ENCODE measurements around the gene IKBKE. TPM values are rescaled to one million over a fixed set of nuclear protein-coding genes. Genes with fewer than 3 reads are reported as not detected.

IKBKE gene
- total RNA-seq, 1 donor from 2014 or later = 7.7 TPM

GRCh38 chr1:206517784-206518183 is 47.5 kb downstream of the IKBKE start:
- peaks cover 3% of the 10 kb centered on the region for H3K27me3 Mint-ChIP-seq (ENCODE audit: low read depth)
- no peaks in the 10 kb centered on the region for H3K9me3 Mint-ChIP-seq (ENCODE audit: low read depth)
- no peak for TF ChIP-seq CTCF (IDR thresholded peaks at IDR 0.05)
- peak; percentile 21 for DNase-seq (ENCODE audit: low spot score)
- H3K36me3 Mint-ChIP-seq (ENCODE audit: low read depth) = no peaks in the 10 kb centered on the region
- H3K4me1 Mint-ChIP-seq (ENCODE audit: low read depth) = peaks cover 22% of the 10 kb centered on the region
- H3K4me3 Mint-ChIP-seq (ENCODE audit: unreplicated experiment) = no peak overlapping the region
- no peak overlapping the region for H3K27ac Mint-ChIP-seq (ENCODE audit: unreplicated experiment)

- peak; percentile 72 for DNase-seq (ENCODE audit: low spot score)
- Mint-ChIP-seq H3K4me3 (ENCODE audit: unreplicated experiment) (no peak overlapping the region), H3K27me3 (ENCODE audit: low read depth) (peaks cover 3% of the 10 kb centered on the region), H3K27ac (ENCODE audit: unreplicated experiment) (no peak overlapping the region), H3K36me3 (ENCODE audit: low read depth) (no peaks in the 10 kb centered on the region), H3K4me1 (ENCODE audit: low read depth) (peaks cover 18% of the 10 kb centered on the region), H3K9me3 (ENCODE audit: low read depth) (no peaks in the 10 kb centered on the region)
- no peak for TF ChIP-seq CTCF (IDR thresholded peaks at IDR 0.05)
Observed at GRCh38 chr1:206518206-206518605, 47.9 kb downstream of the IKBKE start.

GRCh38 chr1:206518743-206519142 is 48.5 kb downstream of the IKBKE start:
- H3K36me3 Mint-ChIP-seq (ENCODE audit: low read depth) = no peaks in the 10 kb centered on the region
- DNase-seq (ENCODE audit: low spot score) = peak; percentile 50
- no peak overlapping the region for H3K27ac Mint-ChIP-seq (ENCODE audit: unreplicated experiment)
- H3K4me1 Mint-ChIP-seq (ENCODE audit: low read depth) = peaks cover 13% of the 10 kb centered on the region
- H3K27me3 Mint-ChIP-seq (ENCODE audit: low read depth) = peaks cover 3% of the 10 kb centered on the region
- no peak overlapping the region for H3K4me3 Mint-ChIP-seq (ENCODE audit: unreplicated experiment)
- H3K9me3 Mint-ChIP-seq (ENCODE audit: low read depth) = no peaks in the 10 kb centered on the region
- no peak for TF ChIP-seq CTCF (IDR thresholded peaks at IDR 0.05)

GRCh38 chr1:206521127-206521526 is 50.9 kb downstream of the IKBKE start:
- Mint-ChIP-seq H3K4me1 (ENCODE audit: low read depth) (peaks cover 5% of the 10 kb centered on the region), H3K9me3 (ENCODE audit: low read depth) (no peaks in the 10 kb centered on the region), H3K27me3 (ENCODE audit: low read depth) (peaks cover 3% of the 10 kb centered on the region), H3K4me3 (ENCODE audit: unreplicated experiment) (no peak overlapping the region), H3K27ac (ENCODE audit: unreplicated experiment) (no peak overlapping the region), H3K36me3 (ENCODE audit: low read depth) (no peaks in the 10 kb centered on the region)
- TF ChIP-seq CTCF (IDR thresholded peaks at IDR 0.05) = no peak
- peak; percentile 19 for DNase-seq (ENCODE audit: low spot score)

GRCh38 chr1:206521694-206522402 is 51.6 kb downstream of the IKBKE start:
- Mint-ChIP-seq H3K4me1 (ENCODE audit: low read depth) (peaks cover 12% of the 10 kb centered on the region), H3K36me3 (ENCODE audit: low read depth) (no peaks in the 10 kb centered on the region), H3K9me3 (ENCODE audit: low read depth) (no peaks in the 10 kb centered on the region), H3K4me3 (ENCODE audit: unreplicated experiment) (no peak overlapping the region), H3K27me3 (ENCODE audit: low read depth) (peaks cover 3% of the 10 kb centered on the region), H3K27ac (ENCODE audit: unreplicated experiment) (no peak overlapping the region)
- no peak for TF ChIP-seq CTCF (IDR thresholded peaks at IDR 0.05)
- DNase-seq (ENCODE audit: low spot score) = peak; percentile 36
